Activated T-helper 2 cell treated with anti-CD3 and anti-CD28 coated beads, Interferon-gamma antibody, Interleukin-2, Interleukin-4, amounts not matched to agents 10 μg/mL and 5 μg/mL and 100 μg/mL, durations not matched to agents 14 hours and 24 hours and 36 hours (primary cell): ENCODE data around the gene KRTAP3-1. TPM values are rescaled to one million over a fixed set of nuclear protein-coding genes. Genes with fewer than 3 reads are reported as not detected.
"Not testable (repeated sequence)": the region's sequence is repeated elsewhere in the genome, so short reads cannot be mapped to it uniquely, and the experiment has no call there.

ENCODE experiments used
- DNase-seq: peaks from one replicate; pipeline ENCODE4 v3.0.0; 2021; ENCODE audit warnings: low spot score
- H3K27ac Mint-ChIP-seq: one replicate; pipeline ENCODE4 v1.8.0; 2021; ENCODE audit warnings: mixed read lengths
- H3K27me3 Mint-ChIP-seq: one replicate; pipeline ENCODE4 v1.8.0; 2021; ENCODE audit warnings: low read depth, mixed read lengths
- H3K36me3 Mint-ChIP-seq: one replicate; pipeline ENCODE4 v1.8.0; 2021; ENCODE audit warnings: low read depth, mixed read lengths
- H3K4me1 Mint-ChIP-seq: one replicate; pipeline ENCODE4 v1.8.0; 2021; ENCODE audit warnings: low read depth, mixed read lengths
- H3K4me3 Mint-ChIP-seq: one replicate; pipeline ENCODE4 v1.8.0; 2021; ENCODE audit warnings: low read depth, mild to moderate bottlenecking, moderate library complexity, mixed read lengths
- H3K9me3 Mint-ChIP-seq: one replicate; pipeline ENCODE4 v1.8.0; 2021; ENCODE audit warnings: mixed read lengths
- intact Hi-C: fragments of 100-400 bp; cut with micrococcal nuclease; formaldehyde crosslinking; loops from one replicate; pipeline ENCODE4 v1.15.1; 2023
- total RNA-seq: library from RNA; stranded (reverse); gene quantifications from 2 replicates; pipeline ENCODE4 v1.2.3, GENCODE V29; 2022

KRTAP3-1 gene
- total RNA-seq, result not detected in 2 replicates

GRCh38 chr17:41008811-41009210, at the start of gene KRTAP3-1:
Gene KRTAP3-1 (minus strand): TSS chr17:41009128. CDS start chr17:41009074, 54 bp downstream.
- intact Hi-C loops, result no loop called here
- Mint-ChIP-seq H3K4me3 (no peak within 1 kb of the TSS), H3K36me3 (no peaks in the 10 kb centered on the region), H3K27ac (no peak within 1 kb of the TSS), H3K9me3 (no peaks in the 10 kb centered on the region), H3K27me3 (peaks cover 13% of the 10 kb centered on the region), H3K4me1 (no peaks in the 10 kb centered on the region)
- DNase-seq, result no peak

- no peak for DNase-seq
- H3K36me3 Mint-ChIP-seq, result no peaks in the 10 kb centered on the region
- no peak overlapping the region for H3K27ac Mint-ChIP-seq
- peaks cover 32% of the 10 kb centered on the region for H3K27me3 Mint-ChIP-seq
- H3K4me1 Mint-ChIP-seq, result no peaks in the 10 kb centered on the region
- no peak overlapping the region for H3K4me3 Mint-ChIP-seq
- peaks cover 5% of the 10 kb centered on the region for H3K9me3 Mint-ChIP-seq
- intact Hi-C loops, result no loop called here
Measured at GRCh38 chr17:41057547-41057946, 48.6 kb upstream of the KRTAP3-1 start.

GRCh38 chr17:41055130-41055529, 46.2 kb upstream of the KRTAP3-1 start, which contains the start of gene KRTAP2-2:
Gene KRTAP2-2 (minus strand): TSS chr17:41055230. CDS start chr17:41055211, 19 bp downstream.
- H3K9me3 Mint-ChIP-seq, H3K4me1 Mint-ChIP-seq, H3K36me3 Mint-ChIP-seq, H3K4me3 Mint-ChIP-seq, H3K27ac Mint-ChIP-seq, intact Hi-C loops, DNase-seq: not testable (repeated sequence)
- H3K27me3 Mint-ChIP-seq, result peaks cover 22% of the 10 kb centered on the region

GRCh38 chr17:41054556-41054955, 45.6 kb upstream of the KRTAP3-1 start:
- H3K36me3 Mint-ChIP-seq, H3K4me3 Mint-ChIP-seq, H3K9me3 Mint-ChIP-seq, DNase-seq, intact Hi-C loops, H3K4me1 Mint-ChIP-seq, H3K27ac Mint-ChIP-seq: not testable (repeated sequence)
- H3K27me3 Mint-ChIP-seq, result peaks cover 23% of the 10 kb centered on the region

DNA sequence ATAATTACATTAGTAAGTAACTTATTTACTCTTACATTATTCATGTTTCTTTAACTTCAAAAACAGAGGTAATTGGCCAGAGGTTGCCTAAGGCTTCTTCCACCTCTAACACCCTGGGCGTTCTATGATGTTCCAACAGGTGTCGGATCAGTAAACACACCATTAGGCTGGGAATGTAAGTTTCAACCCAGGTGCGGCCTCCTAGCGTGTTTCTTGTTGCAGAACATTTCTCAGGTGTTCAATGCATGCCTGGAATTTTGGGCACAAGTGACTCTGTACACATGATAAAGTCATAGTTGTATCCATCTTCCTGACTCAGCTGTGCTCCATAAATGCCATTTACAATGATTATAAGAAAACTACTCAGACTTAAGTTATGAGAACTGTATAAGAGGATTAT, 45.1 kb upstream of the KRTAP3-1 start:
- H3K27me3 Mint-ChIP-seq, result peaks cover 19% of the 10 kb centered on the region
- no peaks in the 10 kb centered on the region for H3K4me1 Mint-ChIP-seq
- peaks cover 5% of the 10 kb centered on the region for H3K9me3 Mint-ChIP-seq
- no peak overlapping the region for H3K4me3 Mint-ChIP-seq
- intact Hi-C loops, result no loop called here
- H3K36me3 Mint-ChIP-seq, result no peaks in the 10 kb centered on the region
- H3K27ac Mint-ChIP-seq, result no peak overlapping the region
- DNase-seq, result no peak

DNA sequence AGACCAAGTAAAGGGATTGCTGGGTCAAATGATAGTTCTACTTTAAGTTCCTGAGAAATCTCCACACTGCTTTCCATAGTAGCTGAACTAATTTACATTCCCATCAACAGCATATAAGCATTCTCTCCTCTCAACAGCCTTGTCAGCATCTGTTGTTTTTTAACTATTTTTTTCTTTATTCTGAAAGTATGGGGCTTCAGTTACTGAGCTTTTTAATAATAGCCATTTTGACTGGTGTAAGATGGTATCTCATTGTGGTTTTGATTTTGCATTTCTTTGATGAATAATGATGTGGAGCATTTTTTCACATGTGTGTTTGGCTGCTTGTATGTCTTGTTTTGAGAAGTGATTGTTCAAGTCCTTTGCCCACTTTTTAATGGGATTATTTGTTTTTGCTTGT, 43.6 kb upstream of the KRTAP3-1 start:
- H3K4me3 Mint-ChIP-seq, result no peak overlapping the region
- H3K27ac Mint-ChIP-seq, result no peak overlapping the region
- DNase-seq, result no peak
- no peaks in the 10 kb centered on the region for H3K4me1 Mint-ChIP-seq
- intact Hi-C loops, result no loop called here
- H3K27me3 Mint-ChIP-seq, result peaks cover 13% of the 10 kb centered on the region
- peaks cover 3% of the 10 kb centered on the region for H3K9me3 Mint-ChIP-seq
- H3K36me3 Mint-ChIP-seq, result no peaks in the 10 kb centered on the region

- Mint-ChIP-seq H3K4me1 (no peaks in the 10 kb centered on the region), H3K36me3 (no peaks in the 10 kb centered on the region), H3K4me3 (no peak overlapping the region), H3K27ac (no peak overlapping the region), H3K27me3 (peaks cover 11% of the 10 kb centered on the region), H3K9me3 (no peaks in the 10 kb centered on the region)
- DNase-seq, result no peak
- intact Hi-C loops, result no loop called here
Measured at GRCh38 chr17:41049110-41049509, 40.2 kb upstream of the KRTAP3-1 start.

DNA sequence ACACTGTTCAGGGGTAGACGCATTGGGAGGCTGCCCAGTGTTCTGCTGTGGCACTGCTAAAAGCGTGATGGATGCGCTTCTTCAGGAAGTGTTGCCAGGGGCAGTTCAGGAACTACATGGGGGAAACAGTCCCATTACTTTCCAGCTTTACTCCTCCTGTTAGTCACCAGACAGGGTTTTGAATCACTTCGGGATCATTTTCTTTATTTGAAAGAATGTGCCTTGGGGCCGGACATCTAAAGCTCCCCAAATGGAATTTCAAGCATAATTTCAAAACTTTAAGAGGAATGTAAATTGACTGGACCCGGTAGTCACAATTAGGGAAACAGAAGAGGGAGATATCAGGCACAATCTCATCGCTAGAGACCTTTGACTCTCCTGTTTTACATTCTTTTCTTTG, 39.5 kb upstream of the KRTAP3-1 start:
- Mint-ChIP-seq H3K27ac (no peak overlapping the region), H3K27me3 (peaks cover 8% of the 10 kb centered on the region), H3K4me1 (no peaks in the 10 kb centered on the region), H3K9me3 (no peaks in the 10 kb centered on the region), H3K36me3 (no peaks in the 10 kb centered on the region), H3K4me3 (no peak overlapping the region)
- DNase-seq, result no peak
- intact Hi-C loops, result no loop called here

- H3K4me3 Mint-ChIP-seq, H3K36me3 Mint-ChIP-seq, H3K27me3 Mint-ChIP-seq, H3K27ac Mint-ChIP-seq, H3K9me3 Mint-ChIP-seq, H3K4me1 Mint-ChIP-seq, DNase-seq, intact Hi-C loops: not testable (repeated sequence)
Measured at GRCh38 chr17:41046735-41047465, 38.0 kb upstream of the KRTAP3-1 start, which contains the start of gene KRTAP2-1. Gene KRTAP2-1 (minus strand): TSS chr17:41047316. CDS start chr17:41047267, 49 bp downstream.

GRCh38 chr17:41042953-41043352, 34.0 kb upstream of the KRTAP3-1 start:
- no peak overlapping the region for H3K27ac Mint-ChIP-seq
- H3K9me3 Mint-ChIP-seq, result no peaks in the 10 kb centered on the region
- H3K4me1 Mint-ChIP-seq, result no peaks in the 10 kb centered on the region
- H3K36me3 Mint-ChIP-seq, result no peaks in the 10 kb centered on the region
- no peak for DNase-seq
- peaks cover 4% of the 10 kb centered on the region for H3K27me3 Mint-ChIP-seq
- H3K4me3 Mint-ChIP-seq, result no peak overlapping the region
- intact Hi-C loops, result no loop called here

GRCh38 chr17:41040783-41041571, 32.0 kb upstream of the KRTAP3-1 start, which contains the start of gene KRTAP1-1:
Gene KRTAP1-1 (minus strand): TSS chr17:41041450. CDS start chr17:41041397, 53 bp downstream.
- DNase-seq, H3K9me3 Mint-ChIP-seq, H3K4me1 Mint-ChIP-seq, H3K27ac Mint-ChIP-seq, H3K27me3 Mint-ChIP-seq, H3K4me3 Mint-ChIP-seq, H3K36me3 Mint-ChIP-seq, intact Hi-C loops: not testable (repeated sequence)

DNA sequence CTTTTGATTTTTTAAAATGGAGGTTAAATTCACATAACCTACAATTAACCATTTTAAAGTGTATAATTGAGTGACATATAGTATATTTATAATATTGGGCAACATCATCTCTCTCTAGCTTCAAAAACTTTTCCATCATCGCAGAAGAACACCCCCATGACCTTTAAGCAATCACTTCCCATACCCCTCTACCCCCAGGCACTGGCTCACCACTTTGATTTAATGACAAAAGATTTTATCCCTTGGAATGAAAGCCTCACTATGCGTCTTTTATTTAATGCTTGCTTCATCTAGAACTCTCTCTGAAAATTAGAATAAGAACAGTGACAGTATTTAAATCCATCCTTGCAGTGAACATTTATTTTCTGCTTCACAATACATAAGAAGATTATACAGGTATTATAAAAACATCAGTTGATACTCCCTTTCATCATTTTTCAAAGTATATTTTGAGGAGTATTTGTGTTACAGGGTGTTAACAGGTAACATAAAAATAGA, 29.0 kb upstream of the KRTAP3-1 start:
- no peak for DNase-seq
- H3K4me3 Mint-ChIP-seq, result no peak overlapping the region
- H3K36me3 Mint-ChIP-seq, result no peaks in the 10 kb centered on the region
- no peaks in the 10 kb centered on the region for H3K9me3 Mint-ChIP-seq
- H3K4me1 Mint-ChIP-seq, result no peaks in the 10 kb centered on the region
- peaks cover 6% of the 10 kb centered on the region for H3K27me3 Mint-ChIP-seq
- intact Hi-C loops, result no loop called here
- H3K27ac Mint-ChIP-seq, result no peak overlapping the region
